ENCODE data around the gene BABAM2. TPM values are rescaled to one million over a fixed set of nuclear protein-coding genes. Genes with fewer than 3 reads are reported as not detected.
A peak's percentile ranks its signal among the peaks of the same experiment; 100 is the strongest.

Gene BABAM2
- total RNA-seq, 1 experiment from 2014 or later = 27.1 TPM

GRCh38 chr2:28339516-28340175 lies 449.1 kb downstream of the BABAM2 start:
- Mint-ChIP-seq H3K27me3 (ENCODE audit: low read depth) (peaks cover 1% of the 10 kb centered on the region; the same call in 1 of the 2 replicates), H3K4me1 (peaks cover 28 to 43% of the 10 kb centered on the region in 2 experiments), H3K9me3 (no peaks in the 10 kb centered on the region), H3K4me3 (no peak overlapping the region), H3K27ac (0 out of 7 replicates have a peak overlapping the region, but pooled peaks of 1 of the 3 experiments have one; percentile 34), H3K36me3 (ENCODE audit: insufficient read depth in 1 of 3, low read depth in 3 of 3) (no peaks in the 10 kb centered on the region; a peak in 1 of 7 replicates)
- no peaks in the 10 kb centered on the region for H3K27me3 ChIP-seq (ENCODE audit: insufficient read depth, low read length)
- H4K8ac ChIP-seq (replicated peaks; ENCODE audit: insufficient read length, low read depth, low read length) = no peak overlapping the region
- H4K20me1 ChIP-seq (ENCODE audit: control insufficient read depth, insufficient read depth, insufficient read length) = no peaks in the 10 kb centered on the region
- H3K4ac ChIP-seq (ENCODE audit: low read depth, low read length) = no peak overlapping the region
- H3K23me2 ChIP-seq (ENCODE audit: insufficient read length, low read depth, low read length, poor library complexity, severe bottlenecking) = no peaks in the 10 kb centered on the region
- no peak overlapping the region for H2BK12ac ChIP-seq (ENCODE audit: insufficient read length, low read depth, low read length)
- H2BK20ac ChIP-seq (ENCODE audit: low read depth, low read length, poor library complexity, severe bottlenecking) = no peak overlapping the region
- H3K9ac ChIP-seq (ENCODE audit: extremely low read depth, insufficient read length, low read length) = no peak overlapping the region
- no peak overlapping the region for H3K14ac ChIP-seq (ENCODE audit: insufficient read depth, low read length)
- TF ChIP-seq CTCF (conservative IDR thresholded peaks at IDR 0.05) = no peak
- H2AK5ac ChIP-seq (ENCODE audit: insufficient read length, low read length) = no peak overlapping the region
- H2BK5ac ChIP-seq (ENCODE audit: insufficient read length, low read length) = no peak overlapping the region
- H2AFZ ChIP-seq (ENCODE audit: low read length) = no peak overlapping the region
- H2BK15ac ChIP-seq (ENCODE audit: low read depth, low read length) = no peak overlapping the region
- H3K79me1 ChIP-seq (ENCODE audit: insufficient read depth, low read depth, low read length, poor library complexity, severe bottlenecking) = no peaks in the 10 kb centered on the region
- H3K23ac ChIP-seq (ENCODE audit: insufficient read length, low read depth, low read length) = no peak overlapping the region
- H2BK120ac ChIP-seq (ENCODE audit: low read depth, low read length, poor library complexity, severe bottlenecking) = no peak overlapping the region
- no peak overlapping the region for H4K5ac ChIP-seq (ENCODE audit: insufficient read length, low read depth, low read length)
- H4K91ac ChIP-seq (ENCODE audit: insufficient read length, low read depth, low read length) = no peak overlapping the region
- no CpG with 5 or more reads among the region's 10 CpGs for WGBS (ENCODE audit: extremely low coverage, insufficient read length, low lambda C conversion rate)
- H3K56ac ChIP-seq (ENCODE audit: insufficient read length, low read depth, low read length) = no peak overlapping the region
- no peak overlapping the region for H3K18ac ChIP-seq (ENCODE audit: insufficient read length, low read depth, low read length)
- H3K27ac ChIP-seq (ENCODE audit: insufficient read length, low read depth, low read length) = no peak overlapping the region
- H3T11ph ChIP-seq (ENCODE audit: low read length) = no peak overlapping the region
- H3K79me2 ChIP-seq (ENCODE audit: insufficient read depth, low read length) = no peaks in the 10 kb centered on the region
- H3K4me1 ChIP-seq (ENCODE audit: insufficient read depth, low read length) = no peaks in the 10 kb centered on the region
- no peaks in the 10 kb centered on the region for H3K9me3 ChIP-seq (ENCODE audit: control insufficient read depth, low read depth, low read length)
- no peak overlapping the region for H3K4me2 ChIP-seq (ENCODE audit: insufficient read depth, insufficient read length, low read length)
- no peak for DNase-seq

Measured in H9 (cell line).